GF-D8 (cell line): ENCODE measurements around the gene TUT1.

ENCODE experiments used
- DNase-seq: peaks from one replicate; lab custom pipeline; 2025; lab: John Stamatoyannopoulos, UW

The TUT1 gene

DNA sequence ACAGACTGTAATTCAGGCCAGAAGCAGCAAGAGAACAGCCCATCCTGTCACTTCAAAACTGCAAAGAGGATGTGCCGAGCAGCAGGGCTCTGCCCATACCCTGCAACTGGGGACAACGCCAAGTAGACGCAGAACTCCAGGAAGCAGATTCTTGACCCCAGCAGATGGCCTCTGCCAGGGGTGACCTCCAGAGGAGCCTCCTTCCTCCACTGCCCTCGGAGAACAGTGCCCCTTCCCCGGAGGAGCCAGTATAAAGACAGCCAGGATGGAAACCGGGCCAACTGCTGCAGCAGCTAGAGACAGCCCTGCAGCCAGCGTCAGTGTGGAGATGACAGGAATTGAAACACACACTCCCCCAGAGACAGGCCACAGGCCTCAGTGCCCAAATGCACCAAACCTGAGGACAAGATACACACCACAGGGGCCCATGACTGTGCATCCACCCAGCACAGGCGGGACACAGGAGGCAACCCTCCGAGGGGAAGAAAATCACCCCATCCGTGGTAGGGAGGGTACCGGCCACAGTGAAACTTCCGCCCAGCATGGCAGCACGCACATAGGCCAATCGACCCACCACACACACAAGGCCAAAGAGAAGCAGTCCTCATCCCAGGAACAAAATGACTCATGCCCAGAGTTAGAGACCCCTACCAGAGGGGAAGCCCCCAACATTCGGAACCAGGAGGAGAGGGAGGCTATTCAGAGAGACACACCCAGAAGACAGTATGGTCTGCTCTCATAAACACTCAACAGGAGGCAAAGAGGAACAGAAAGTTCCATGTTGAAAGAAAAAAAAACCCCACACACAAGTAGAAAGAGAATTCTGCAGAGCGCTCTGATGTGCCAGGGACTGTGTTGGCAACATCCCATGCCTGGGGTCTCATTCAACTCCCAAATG lies 50.3 kb downstream of the TUT1 start:
- no peak for DNase-seq

DNA sequence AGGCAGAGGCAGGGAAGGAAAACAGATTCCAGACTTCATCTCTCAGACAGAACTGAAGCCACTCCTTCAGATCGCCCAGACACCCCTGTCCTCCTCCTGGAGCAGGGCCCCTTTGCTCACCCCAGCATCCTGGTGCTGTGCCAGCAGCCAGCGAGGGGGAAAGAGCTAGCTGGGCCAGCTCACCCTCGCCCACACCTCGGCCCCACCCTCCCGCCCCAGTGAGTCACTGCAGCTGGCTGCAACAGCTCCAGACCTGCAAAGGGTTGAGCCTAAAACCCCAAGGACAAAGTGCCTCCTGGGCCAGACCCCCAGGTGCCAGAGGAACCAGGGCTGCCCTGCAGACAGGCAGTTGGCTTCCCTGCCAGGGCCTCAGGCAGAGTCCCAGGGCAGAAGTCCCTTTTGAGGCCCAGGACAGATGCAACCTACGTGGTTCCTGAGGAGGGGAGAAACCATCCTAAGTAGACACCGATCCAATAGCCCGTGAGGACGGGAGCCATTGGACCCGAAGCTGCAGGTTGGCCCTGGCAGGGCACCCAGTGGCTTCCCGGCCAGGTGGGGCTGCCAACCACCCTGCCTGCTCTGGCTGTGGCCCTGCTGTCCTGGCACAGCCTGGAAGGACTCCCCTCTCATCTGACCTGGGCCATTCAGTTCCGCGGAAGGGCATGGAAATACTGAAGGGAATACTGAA lies 51.9 kb downstream of the TUT1 start:
- no peak for DNase-seq

- no peak for DNase-seq
Observed at GRCh38 chr11:62538470-62539237, 52.7 kb downstream of the TUT1 start.

DNA sequence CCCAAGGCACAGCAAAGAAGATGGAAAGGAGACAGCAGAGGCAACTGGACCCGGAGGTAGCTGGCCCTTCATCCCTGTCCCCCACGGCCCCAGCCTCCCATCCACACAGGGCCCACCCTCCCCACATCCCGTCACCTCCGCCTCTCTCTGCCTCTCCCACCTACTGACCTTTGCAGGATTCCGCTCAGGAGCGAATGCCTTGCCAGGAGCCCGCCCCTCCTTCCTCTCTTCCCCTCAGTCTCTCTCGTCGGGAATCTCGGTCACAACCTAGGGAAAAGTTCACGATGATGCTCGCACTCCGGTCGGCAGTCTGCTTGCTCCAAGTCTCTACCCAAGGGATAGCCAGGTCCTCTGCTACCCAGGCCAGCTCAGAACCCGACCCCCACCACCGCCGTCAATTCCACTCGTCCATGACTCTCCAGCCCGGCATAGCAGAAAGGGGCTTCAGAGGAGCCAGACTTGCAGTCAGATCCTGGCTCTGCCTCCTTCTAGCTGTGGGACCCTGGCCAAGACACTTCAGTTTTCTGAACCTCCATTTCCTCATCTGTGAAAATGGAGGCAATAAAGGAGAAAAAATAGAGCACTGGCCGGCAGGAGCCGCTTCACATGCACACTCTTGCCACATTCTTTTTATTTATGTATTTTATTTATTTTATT lies 54.9 kb downstream of the TUT1 start:
- DNase-seq, result no peak

DNA sequence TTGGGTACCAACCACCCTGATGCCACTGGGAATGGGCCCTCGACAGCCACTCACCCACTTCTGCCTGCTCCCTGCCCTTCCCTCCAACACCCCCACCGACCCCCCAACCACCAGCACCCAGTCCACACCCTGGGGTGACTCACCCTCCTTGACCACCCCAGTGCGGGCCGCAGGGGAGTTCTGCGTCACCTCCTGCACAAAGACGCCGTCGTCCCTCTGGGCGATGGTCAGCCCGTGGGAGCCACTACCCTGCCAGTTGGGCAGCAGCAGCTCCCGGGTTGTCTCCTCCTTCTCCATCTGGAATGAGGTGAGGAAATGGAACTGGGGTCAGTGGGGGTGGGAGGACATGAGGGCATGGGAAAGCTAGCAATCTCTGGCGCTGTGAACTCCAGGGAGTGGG lies 55.5 kb downstream of the TUT1 start:
- no peak for DNase-seq

DNA sequence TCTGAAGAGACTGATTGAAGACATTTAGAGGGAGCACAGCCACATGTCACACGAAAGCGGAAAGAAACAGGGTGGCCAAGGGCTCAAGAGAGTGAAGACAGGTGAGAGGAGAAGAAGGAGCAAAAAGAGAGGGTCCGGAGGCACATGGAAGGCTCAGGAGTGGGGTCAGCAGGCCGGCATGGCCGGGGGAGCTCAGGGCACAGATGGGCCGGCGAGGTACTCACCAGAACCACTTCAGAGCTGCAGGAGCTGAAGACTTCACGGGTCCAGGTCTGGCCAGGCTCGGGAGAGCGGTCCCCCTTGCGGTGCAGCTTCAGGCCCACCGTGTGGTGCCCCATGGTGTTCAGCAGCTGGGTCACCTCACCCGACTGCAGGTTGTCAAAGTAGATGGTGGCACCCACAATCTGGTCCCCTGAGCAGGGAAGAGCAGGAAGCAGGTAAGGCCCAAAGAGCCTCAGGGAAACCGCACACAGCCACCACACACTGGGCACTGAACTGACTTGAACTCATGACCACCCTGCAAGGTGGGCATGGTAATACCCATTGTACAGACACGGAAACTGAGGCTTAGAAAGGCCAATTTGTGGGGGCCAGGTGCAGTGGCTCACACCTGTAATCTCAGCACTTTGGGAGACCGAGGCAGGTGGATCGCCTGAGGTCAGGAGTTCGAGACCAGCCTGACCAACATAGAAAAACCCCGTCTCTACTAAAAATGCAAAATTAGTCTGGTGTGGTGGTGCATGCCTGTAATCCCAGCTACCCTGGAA lies 56.4 kb downstream of the TUT1 start:
- DNase-seq, result no peak

- DNase-seq, result no peak
Observed at GRCh38 chr11:62532096-62532495, 59.2 kb downstream of the TUT1 start.
